Measurements from ENCODE around the gene PCDH9.

PCDH9 gene

DNA sequence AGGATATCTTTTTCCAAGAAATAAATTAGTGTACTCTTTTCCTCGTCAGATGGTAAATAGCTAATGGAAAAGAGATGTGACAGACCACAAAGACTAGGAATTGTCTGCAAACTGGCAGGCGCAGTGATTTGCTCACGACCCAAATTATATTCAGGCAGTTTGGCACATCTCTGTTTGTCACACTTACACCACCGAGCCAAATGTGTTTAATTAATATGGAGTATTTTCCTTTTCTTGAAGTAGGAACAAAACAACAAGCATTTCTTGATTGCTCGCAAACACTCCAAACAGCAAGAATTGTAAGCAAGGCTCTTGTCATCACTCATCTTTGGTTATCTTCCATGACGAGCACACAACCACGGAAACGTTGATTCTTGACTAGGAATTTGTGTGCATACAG lies 884.2 kb downstream of the PCDH9 start:
- Histone ChIP-seq H4K20me1 (ENCODE audit: low read depth, low read length) (no peaks in the 10 kb centered on the region), H3K4me2 (ENCODE audit: low read depth, low read length, poor library complexity, severe bottlenecking) (no peak overlapping the region), H3K27ac (ENCODE audit: low read depth, low read length) (no peak overlapping the region), H3K9me2 (replicated peaks; ENCODE audit: insufficient read depth, low read length) (no peaks in the 10 kb centered on the region), H3K36me3 (ENCODE audit: low read length) (no peaks in the 10 kb centered on the region), H3K79me2 (ENCODE audit: insufficient read depth, low read length) (no peaks in the 10 kb centered on the region), H3F3A (ENCODE audit: insufficient read depth) (no peaks in the 10 kb centered on the region), H3K4me3 (ENCODE audit: insufficient read depth, low read length, poor library complexity, severe bottlenecking) (no peak overlapping the region), H3K9me3 (ENCODE audit: insufficient read depth, low read length) (no peaks in the 10 kb centered on the region), H3K9ac (ENCODE audit: low read length) (no peak overlapping the region), H3K27me3 (ENCODE audit: low read length) (no peaks in the 10 kb centered on the region), H2AFZ (ENCODE audit: low read depth, low read length, severe bottlenecking) (no peak overlapping the region)
- TF ChIP-seq, protein P1, sequence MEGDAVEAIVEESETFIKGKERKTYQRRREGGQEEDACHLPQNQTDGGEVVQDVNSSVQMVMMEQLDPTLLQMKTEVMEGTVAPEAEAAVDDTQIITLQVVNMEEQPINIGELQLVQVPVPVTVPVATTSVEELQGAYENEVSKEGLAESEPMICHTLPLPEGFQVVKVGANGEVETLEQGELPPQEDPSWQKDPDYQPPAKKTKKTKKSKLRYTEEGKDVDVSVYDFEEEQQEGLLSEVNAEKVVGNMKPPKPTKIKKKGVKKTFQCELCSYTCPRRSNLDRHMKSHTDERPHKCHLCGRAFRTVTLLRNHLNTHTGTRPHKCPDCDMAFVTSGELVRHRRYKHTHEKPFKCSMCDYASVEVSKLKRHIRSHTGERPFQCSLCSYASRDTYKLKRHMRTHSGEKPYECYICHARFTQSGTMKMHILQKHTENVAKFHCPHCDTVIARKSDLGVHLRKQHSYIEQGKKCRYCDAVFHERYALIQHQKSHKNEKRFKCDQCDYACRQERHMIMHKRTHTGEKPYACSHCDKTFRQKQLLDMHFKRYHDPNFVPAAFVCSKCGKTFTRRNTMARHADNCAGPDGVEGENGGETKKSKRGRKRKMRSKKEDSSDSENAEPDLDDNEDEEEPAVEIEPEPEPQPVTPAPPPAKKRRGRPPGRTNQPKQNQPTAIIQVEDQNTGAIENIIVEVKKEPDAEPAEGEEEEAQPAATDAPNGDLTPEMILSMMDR (IDR thresholded peaks at IDR 0.05; ENCODE audit: insufficient read depth, low read length, poor library complexity, severe bottlenecking), result no peak
- TF ChIP-seq EZH2phosphoT487 (conservative IDR thresholded peaks at IDR 0.05; ENCODE audit: low read length), result no peak

DNA sequence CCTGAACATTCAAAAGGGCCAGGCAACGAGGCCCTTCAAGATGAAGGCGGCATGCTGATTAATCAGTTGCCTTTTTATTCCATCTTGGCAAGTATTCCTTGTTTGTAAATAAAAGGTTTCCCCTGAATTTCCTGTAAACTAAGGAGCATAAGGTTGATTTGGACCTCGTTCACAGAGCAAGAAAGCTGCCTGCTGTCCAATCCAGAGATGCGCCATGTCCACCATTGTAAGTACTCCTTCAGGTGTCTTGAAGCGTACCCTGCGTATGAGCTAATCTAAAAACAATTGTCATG lies 884.7 kb downstream of the PCDH9 start:
- H4K20me1 ChIP-seq (ENCODE audit: low read depth, low read length), result no peaks in the 10 kb centered on the region
- TF ChIP-seq EZH2phosphoT487 (conservative IDR thresholded peaks at IDR 0.05; ENCODE audit: low read length), result no peak
- TF ChIP-seq, protein P1 (IDR thresholded peaks at IDR 0.05; ENCODE audit: insufficient read depth, low read length, poor library complexity, severe bottlenecking), result no peak
- H3K9me3 ChIP-seq (ENCODE audit: insufficient read depth, low read length), result no peaks in the 10 kb centered on the region
- H3F3A ChIP-seq (ENCODE audit: insufficient read depth), result no peaks in the 10 kb centered on the region
- no peaks in the 10 kb centered on the region for H3K27me3 ChIP-seq (ENCODE audit: low read length)
- H2AFZ ChIP-seq (ENCODE audit: low read depth, low read length, severe bottlenecking), result no peak overlapping the region
- no peak overlapping the region for H3K9ac ChIP-seq (ENCODE audit: low read length)
- H3K9me2 ChIP-seq (replicated peaks; ENCODE audit: insufficient read depth, low read length), result no peaks in the 10 kb centered on the region
- no peaks in the 10 kb centered on the region for H3K36me3 ChIP-seq (ENCODE audit: low read length)
- no peak overlapping the region for H3K27ac ChIP-seq (ENCODE audit: low read depth, low read length)
- no peak overlapping the region for H3K4me3 ChIP-seq (ENCODE audit: insufficient read depth, low read length, poor library complexity, severe bottlenecking)
- H3K79me2 ChIP-seq (ENCODE audit: insufficient read depth, low read length), result no peaks in the 10 kb centered on the region
- no peak overlapping the region for H3K4me2 ChIP-seq (ENCODE audit: low read depth, low read length, poor library complexity, severe bottlenecking)

DNA sequence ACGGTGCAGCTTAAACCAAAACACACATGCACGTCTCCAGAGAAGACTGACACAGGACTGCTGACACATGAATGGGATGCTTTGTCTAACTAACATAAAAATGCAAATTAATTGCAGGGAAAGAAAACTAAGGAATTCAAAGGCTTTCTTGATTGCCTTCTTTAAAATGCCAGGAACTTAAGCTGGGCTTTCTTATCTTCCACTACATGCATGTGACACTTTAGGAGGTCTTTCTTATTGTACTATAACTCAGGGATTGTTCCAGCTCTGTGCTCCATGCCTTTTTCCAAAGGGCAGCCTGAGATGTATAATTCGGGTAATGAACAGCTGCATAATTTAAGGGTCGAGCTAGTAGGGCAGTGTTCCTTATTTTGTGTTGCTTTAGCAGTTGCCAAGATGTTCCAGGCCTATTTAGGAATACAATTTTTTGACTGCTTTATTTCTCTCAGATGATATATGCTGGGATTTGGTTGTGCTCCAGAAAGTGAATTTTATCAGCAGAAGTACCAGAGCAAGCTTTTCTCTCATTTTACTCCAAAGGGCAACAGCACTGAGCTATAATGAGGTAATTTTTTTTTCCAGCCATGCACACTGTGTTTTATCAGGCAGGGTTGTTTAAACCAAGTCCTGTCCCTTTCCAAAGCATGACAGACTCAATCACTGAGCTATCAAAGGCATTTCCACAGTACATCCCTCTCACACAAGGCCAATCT lies 885.2 kb downstream of the PCDH9 start:
- H3K79me2 ChIP-seq (ENCODE audit: insufficient read depth, low read length), result no peaks in the 10 kb centered on the region

More for the DNA sequence above, 885.2 kb downstream of the PCDH9 start:
- no peak overlapping the region for H2AFZ ChIP-seq (ENCODE audit: low read depth, low read length, severe bottlenecking)
- no peaks in the 10 kb centered on the region for H3F3A ChIP-seq (ENCODE audit: insufficient read depth)
- no peak overlapping the region for H3K4me3 ChIP-seq (ENCODE audit: insufficient read depth, low read length, poor library complexity, severe bottlenecking)
- no peaks in the 10 kb centered on the region for H4K20me1 ChIP-seq (ENCODE audit: low read depth, low read length)
- no peaks in the 10 kb centered on the region for H3K36me3 ChIP-seq (ENCODE audit: low read length)
- no peak overlapping the region for H3K27ac ChIP-seq (ENCODE audit: low read depth, low read length)
- H3K27me3 ChIP-seq (ENCODE audit: low read length), result no peaks in the 10 kb centered on the region
- TF ChIP-seq, protein P1 (IDR thresholded peaks at IDR 0.05; ENCODE audit: insufficient read depth, low read length, poor library complexity, severe bottlenecking), result no peak
- TF ChIP-seq EZH2phosphoT487 (conservative IDR thresholded peaks at IDR 0.05; ENCODE audit: low read length), result no peak
- no peaks in the 10 kb centered on the region for H3K9me3 ChIP-seq (ENCODE audit: insufficient read depth, low read length)
- no peak overlapping the region for H3K9ac ChIP-seq (ENCODE audit: low read length)
- no peak overlapping the region for H3K4me2 ChIP-seq (ENCODE audit: low read depth, low read length, poor library complexity, severe bottlenecking)
- no peaks in the 10 kb centered on the region for H3K9me2 ChIP-seq (replicated peaks; ENCODE audit: insufficient read depth, low read length)

All from SU-DHL-6 (cell line).